Measurements from ENCODE around the gene SSRP1.

DNA sequence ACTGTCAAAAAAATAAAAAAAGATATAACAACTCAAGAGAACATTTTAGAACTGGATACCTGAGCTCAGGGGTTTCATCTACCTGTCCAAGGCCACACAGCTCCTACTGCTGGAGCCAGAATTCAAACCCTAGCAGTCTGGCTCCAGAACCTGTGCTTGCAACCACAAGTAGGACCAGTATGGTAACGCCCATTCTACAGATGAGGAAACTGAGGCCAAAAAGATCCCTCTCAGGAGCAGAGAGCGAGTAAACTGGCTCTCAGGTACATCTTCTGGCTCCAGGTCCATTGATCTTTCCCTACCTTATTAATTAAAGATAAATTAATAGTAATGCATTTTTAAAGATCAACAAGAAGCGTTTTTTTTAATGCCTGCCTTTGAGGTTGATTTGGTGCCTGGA, 21.6 kb upstream of the SSRP1 start:
- TF ChIP-seq, protein P1, sequence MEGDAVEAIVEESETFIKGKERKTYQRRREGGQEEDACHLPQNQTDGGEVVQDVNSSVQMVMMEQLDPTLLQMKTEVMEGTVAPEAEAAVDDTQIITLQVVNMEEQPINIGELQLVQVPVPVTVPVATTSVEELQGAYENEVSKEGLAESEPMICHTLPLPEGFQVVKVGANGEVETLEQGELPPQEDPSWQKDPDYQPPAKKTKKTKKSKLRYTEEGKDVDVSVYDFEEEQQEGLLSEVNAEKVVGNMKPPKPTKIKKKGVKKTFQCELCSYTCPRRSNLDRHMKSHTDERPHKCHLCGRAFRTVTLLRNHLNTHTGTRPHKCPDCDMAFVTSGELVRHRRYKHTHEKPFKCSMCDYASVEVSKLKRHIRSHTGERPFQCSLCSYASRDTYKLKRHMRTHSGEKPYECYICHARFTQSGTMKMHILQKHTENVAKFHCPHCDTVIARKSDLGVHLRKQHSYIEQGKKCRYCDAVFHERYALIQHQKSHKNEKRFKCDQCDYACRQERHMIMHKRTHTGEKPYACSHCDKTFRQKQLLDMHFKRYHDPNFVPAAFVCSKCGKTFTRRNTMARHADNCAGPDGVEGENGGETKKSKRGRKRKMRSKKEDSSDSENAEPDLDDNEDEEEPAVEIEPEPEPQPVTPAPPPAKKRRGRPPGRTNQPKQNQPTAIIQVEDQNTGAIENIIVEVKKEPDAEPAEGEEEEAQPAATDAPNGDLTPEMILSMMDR (IDR thresholded peaks at IDR 0.05; ENCODE audit: borderline replicate concordance, extremely low read depth, low read length, poor library complexity, severe bottlenecking) = no peak
- TF ChIP-seq EZH2 (IDR thresholded peaks at IDR 0.05; ENCODE audit: borderline replicate concordance, low read depth, low read length, severe bottlenecking) = no peak
